HG02610 (cell line): ENCODE data around the gene CYP3A4.
"Not testable (repeated sequence)": the region's sequence is repeated elsewhere in the genome, so short reads cannot be mapped to it uniquely, and the experiment has no call there.

Source experiments
- ATAC-seq: cut with Tn5 transposase; IDR thresholded peaks from one replicate; pipeline ENCODE4 v1.9.1; 2021; ENCODE audit warnings: mild to moderate bottlenecking, moderate library complexity; ENCODE audit not compliant: unreplicated experiment

CYP3A4 gene

DNA sequence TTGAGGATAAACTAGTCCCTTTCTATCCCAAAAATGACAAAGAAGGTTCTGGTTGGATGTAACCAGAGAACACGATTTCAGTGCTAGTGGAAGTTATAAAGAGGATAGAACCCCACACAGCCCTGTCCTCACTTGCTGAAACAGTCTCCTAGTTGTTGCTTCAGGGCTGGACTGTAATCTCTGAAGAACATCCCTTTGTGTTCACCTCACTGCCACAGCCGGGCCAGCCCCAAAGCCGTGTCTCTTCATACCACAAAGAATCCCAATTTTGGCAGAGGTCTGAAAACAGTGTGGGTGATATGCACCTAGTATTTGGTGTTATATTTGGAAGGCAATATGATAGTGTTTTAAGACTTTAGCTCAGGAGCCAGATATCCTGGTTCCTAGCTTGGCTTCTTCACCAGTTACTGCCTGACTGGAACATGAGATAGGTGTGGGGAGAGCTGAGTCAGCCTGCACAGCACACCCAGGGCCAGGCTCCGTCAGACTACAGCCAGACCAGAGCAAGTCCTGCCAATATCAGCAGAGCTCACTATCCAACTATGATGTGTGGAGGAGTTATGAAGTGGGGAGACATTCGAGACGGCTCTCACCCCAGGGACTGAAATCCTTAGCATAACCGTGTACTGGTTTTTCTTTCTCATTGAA is 21.2 kb downstream of the CYP3A4 start:
- no peak for ATAC-seq

GRCh38 chr7:99755085-99755484 is 28.9 kb downstream of the CYP3A4 start:
- no peak for ATAC-seq

DNA sequence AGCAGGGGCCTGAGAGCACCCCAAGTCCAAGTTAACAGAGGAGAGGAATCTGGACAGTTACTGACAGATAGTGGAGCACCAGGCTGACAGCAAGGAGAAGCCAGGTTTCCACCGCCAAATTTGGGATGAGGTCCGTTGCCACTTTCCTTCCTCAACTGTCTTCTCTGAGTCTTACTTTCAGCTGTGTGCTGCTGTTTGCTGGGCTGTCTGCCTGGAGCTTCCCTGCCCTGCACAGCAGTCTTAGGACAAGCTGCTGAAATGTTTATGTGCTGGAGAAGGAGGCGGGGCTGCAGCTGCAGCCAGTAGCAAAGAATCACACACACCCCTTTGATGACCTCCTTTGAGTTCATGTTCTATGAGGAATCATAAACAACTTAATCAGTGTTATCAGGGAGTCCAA is 31.6 kb downstream of the CYP3A4 start:
- no peak for ATAC-seq

- ATAC-seq, result not testable (repeated sequence)
Measured at GRCh38 chr7:99751322-99752052, 32.5 kb downstream of the CYP3A4 start.

DNA sequence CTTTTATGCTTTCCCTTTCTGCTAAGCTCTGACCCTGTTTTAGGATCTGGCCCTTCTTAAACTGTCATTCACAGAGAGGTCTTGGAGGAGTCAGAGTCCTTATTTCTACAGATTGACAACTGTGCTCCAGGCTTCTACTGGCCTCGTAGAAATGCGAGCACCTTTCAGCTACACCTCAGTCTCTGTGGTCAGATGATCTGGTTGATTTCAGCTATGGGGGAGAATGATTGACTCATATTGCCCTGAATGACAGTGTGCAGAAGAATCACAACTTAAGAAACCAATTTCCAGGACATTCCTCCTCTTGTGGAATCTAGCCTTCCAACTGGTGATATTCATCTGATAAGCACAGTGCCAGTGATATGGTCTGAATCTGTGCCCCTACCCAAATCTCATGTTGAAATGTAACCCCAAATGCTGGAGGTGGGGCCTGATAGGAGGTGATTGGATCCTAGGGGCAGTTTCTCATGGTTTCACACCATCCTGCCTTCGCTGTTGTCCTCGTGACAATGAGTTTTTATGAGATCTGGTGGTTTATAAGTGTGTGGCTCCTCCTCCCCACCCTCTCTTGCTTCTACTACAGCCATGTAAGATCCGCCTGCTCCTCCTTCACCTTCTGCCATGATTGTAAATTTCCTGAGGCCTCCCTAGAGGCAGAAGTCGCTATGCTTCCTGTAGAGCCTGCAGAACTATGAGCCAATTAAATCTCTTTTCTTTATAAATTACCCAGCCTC is 35.0 kb downstream of the CYP3A4 start:
- no peak for ATAC-seq

GRCh38 chr7:99746915-99747314 is 37.1 kb downstream of the CYP3A4 start:
- ATAC-seq, result not testable (repeated sequence)

DNA sequence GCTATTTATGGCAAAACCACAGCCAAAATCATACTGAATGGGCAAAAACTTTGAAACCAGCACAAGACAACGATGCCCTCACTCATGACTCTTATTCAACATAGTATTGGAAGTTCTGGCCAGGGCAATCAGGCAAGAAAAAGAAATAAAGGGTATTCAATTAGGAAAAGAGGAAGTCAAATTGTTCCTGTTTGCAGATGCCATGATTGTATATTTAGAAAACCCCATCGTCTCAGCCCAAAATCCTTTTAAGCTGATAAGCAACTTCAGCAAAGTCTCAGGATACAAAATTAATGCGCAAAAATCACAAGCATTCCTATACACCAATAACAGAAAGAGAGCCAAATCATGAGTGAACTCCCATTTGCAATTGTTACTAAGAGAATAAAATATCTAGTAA is 38.6 kb downstream of the CYP3A4 start:
- ATAC-seq, result not testable (repeated sequence)

DNA sequence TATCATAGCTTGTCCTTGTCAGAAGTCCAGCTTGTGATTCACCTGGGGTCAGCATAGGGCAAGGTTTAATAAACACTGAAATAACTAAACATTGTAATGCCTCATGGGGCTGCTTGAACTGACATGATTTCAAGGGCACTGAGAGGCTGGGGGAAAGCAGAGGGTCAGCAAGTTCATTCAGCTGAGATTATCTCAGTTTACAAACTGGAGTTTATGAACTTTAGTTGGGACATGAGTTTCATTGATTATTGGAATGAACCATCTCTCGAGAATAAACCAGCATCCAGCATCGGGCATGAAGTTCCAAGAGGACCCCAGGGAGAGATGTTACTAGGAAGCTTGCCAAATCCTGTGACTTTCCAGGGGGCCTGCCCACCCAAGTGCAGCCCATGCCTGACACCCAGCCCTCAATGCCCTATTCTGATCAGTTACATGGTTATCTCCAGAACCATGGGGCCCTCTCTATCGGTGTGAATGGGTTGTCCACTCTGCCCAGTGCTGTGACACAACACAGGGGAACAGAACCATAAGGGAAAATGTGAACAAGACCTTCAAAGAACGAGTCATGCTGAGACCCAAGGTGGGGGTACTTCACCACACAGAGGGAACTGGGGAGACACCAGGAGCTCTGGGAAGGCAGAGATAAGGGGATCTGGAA is 41.1 kb downstream of the CYP3A4 start:
- no peak for ATAC-seq

DNA sequence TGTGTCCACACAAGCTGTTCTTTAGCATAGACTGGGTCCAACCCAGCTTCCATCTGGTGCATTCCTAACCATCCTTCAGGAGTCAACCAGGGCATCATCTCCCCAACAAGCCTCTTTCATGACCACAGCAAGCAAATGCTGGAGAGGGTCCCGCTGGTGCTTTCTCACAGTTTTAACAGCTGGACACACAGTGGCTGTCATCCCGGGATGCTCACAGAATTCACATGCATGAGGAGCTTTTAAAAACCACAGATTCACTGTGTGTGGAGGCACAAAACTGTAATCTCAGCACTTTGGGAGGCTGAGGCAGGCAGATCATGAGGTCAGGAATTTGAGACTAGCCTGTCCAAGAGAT is 42.6 kb downstream of the CYP3A4 start:
- no peak for ATAC-seq

GRCh38 chr7:99740573-99741440 is 43.2 kb downstream of the CYP3A4 start:
- ATAC-seq, result no peak

DNA sequence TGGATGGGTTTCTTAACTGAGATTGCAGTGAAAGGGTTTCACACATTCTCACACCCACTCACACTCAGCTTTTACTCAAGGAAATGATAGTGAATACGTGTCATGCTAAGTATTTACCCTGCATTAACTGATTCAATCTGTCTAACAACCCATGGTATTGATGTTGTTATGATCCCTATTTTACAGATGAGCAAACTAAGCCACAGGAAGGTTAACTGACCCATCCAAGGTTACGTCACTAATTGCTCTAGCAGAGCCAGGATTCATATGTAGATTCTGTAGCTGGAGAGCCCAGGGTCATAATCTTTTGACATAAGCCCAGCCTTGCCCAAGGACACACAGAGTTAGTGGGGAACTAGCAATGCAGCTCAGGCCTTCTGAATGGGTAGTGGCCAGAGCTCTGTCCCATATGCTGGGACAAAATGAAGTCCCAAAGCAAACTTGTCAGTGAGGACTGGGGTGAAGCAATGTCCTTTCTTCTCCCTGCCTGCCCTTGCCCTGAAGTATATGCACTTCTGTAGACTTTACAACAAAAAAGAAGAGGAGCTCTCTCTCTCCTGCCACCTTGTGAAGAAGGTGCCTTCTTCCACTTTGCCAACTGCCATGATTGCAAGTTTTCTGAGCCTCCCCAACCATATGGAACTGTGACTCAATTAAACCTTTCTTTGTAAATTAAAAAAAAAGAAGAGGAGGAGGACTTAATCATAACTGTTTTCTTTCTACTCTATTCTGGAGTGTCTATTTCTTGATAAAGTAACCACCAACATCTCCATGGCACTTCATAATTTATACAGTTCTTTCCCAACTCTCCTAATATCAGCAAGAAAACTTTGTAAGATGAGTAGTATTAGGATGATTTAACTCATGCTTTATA is 44.0 kb downstream of the CYP3A4 start:
- no peak for ATAC-seq

GRCh38 chr7:99737726-99738125 is 46.3 kb downstream of the CYP3A4 start:
- ATAC-seq, result no peak

- not testable (repeated sequence) for ATAC-seq
Measured at GRCh38 chr7:99736667-99737066, 47.3 kb downstream of the CYP3A4 start.

DNA sequence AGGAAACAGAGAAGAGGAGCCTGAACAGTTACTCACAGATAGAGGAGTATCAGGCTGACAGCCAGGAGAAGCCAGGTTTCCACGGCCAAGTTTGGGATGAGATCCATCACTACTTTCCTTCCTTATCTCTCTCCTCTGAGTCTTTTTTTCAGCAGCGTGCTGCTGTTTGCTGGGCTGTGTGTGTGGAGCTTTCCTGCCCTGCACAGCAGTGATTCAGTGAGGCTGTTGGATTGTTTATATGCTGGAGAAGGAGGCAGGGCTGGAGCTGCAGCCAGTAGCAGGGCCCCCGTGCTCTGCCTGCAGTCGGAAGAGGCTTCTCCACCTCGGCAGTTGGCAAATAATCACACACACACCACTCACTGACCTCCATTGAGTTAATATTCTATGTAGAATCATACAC is 49.0 kb downstream of the CYP3A4 start, which contains the start of gene CYP3A7:
Gene CYP3A7, minus strand, starts transcription at position 210 of the 400 bp plus-strand sequence. Its CDS starts 103 bp downstream, at position 107.
- no peak for ATAC-seq

GRCh38 chr7:99733448-99733847 is 50.5 kb downstream of the CYP3A4 start:
- ATAC-seq, result no peak

DNA sequence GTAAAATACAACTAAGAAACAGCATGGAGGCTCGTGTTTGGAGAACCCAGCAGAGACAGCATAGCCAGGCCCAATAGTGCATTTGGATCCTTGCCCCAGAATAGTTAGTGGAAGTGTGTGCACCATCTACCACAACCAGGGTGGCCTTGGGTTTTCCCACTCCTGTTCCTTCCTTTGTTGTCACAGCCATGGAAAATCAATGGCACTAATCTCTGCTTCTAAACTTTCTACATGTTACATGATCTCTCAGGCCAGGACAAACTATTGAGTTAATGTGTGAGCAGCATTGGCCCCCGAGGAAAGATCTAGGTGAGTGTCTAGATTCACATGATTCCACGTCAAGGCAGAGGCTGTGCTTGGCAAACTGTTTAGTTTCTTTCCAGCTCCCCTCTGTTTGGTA is 51.0 kb downstream of the CYP3A4 start:
- ATAC-seq, result no peak

GRCh38 chr7:99731638-99732374 is 52.2 kb downstream of the CYP3A4 start:
- no peak for ATAC-seq

GRCh38 chr7:99730992-99731391 is 53.0 kb downstream of the CYP3A4 start:
- no peak for ATAC-seq
